ENCODE data around the gene CDX1. TPM values are rescaled to one million over a fixed set of nuclear protein-coding genes. Genes with fewer than 3 reads are reported as not detected.

The CDX1 gene
- total and polyA plus RNA-seq, 2 of the 8 experiments (the other 6 are each of a cell fraction or from before 2014, with no cell fraction given), result not detected

GRCh38 chr5:150227036-150227435, 60.5 kb downstream of the CDX1 start (continued):
- TF ChIP-seq, protein P1, sequence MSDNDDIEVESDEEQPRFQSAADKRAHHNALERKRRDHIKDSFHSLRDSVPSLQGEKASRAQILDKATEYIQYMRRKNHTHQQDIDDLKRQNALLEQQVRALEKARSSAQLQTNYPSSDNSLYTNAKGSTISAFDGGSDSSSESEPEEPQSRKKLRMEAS (IDR thresholded peaks at IDR 0.05), result no peak
- TF ChIP-seq CBX8 (IDR thresholded peaks at IDR 0.05; ENCODE audit: borderline replicate concordance, low read depth, low read length) (no peak), KDM4A (IDR thresholded peaks at IDR 0.05; ENCODE audit: low read depth, low read length, severe bottlenecking) (no peak), RBBP5 (IDR thresholded peaks at IDR 0.05; ENCODE audit: borderline replicate concordance, low read depth, low read length) (no peak), MAFK (IDR thresholded peaks at IDR 0.05; ENCODE audit: low read depth, low read length) (no peak), SP4 (IDR thresholded peaks at IDR 0.05; ENCODE audit: low read length) (no peak), SUZ12 (IDR thresholded peaks at IDR 0.05; ENCODE audit: low read length) (no peak), SIX5 (IDR thresholded peaks at IDR 0.05; ENCODE audit: low read depth, low read length) (no peak)

All from H1 (cell line).